HG03045 (cell line): ENCODE results near the gene SNX24.
"Not testable (repeated sequence)": the region's sequence is repeated elsewhere in the genome, so short reads cannot be mapped to it uniquely, and the experiment has no call there.

Experiments used
- ATAC-seq: cut with Tn5 transposase; IDR thresholded peaks from one replicate; pipeline ENCODE4 v1.9.1; 2021; ENCODE audit warnings: mild to moderate bottlenecking, moderate library complexity; ENCODE audit not compliant: unreplicated experiment

SNX24 gene

GRCh38 chr5:122845229-122846050 lies at the start of gene SNX24:
SNX24 (plus strand) TSS chr5:122845613; CDS start chr5:122845634, 21 bp downstream.
- peak; percentile 89 for ATAC-seq

GRCh38 chr5:122805481-122805880 lies 39.9 kb upstream of the SNX24 start:
- ATAC-seq = no peak

GRCh38 chr5:122810405-122810804 lies 35.0 kb upstream of the SNX24 start:
- no peak for ATAC-seq

GRCh38 chr5:122815218-122815767 lies 30.1 kb upstream of the SNX24 start:
- ATAC-seq = no peak

- ATAC-seq = no peak
These were observed 28.7 kb upstream of the SNX24 start for GRCh38 chr5:122816756-122817155.

- ATAC-seq = no peak
These were observed 13.4 kb upstream of the SNX24 start for GRCh38 chr5:122831984-122832383.

- no peak for ATAC-seq
These were observed 9.7 kb upstream of the SNX24 start for GRCh38 chr5:122835681-122836080.

GRCh38 chr5:122836947-122837346 lies 8.5 kb upstream of the SNX24 start:
- no peak for ATAC-seq

GRCh38 chr5:122839731-122840130 lies 5.7 kb upstream of the SNX24 start:
- ATAC-seq = no peak

- ATAC-seq = no peak
These were observed 3.3 kb upstream of the SNX24 start for GRCh38 chr5:122842016-122842580.

GRCh38 chr5:122844136-122844909 lies 1.1 kb upstream of the SNX24 start:
- ATAC-seq = peak; percentile 1

GRCh38 chr5:122844910-122845228 lies 544 bp upstream of the SNX24 start:
- peak; percentile 50 for ATAC-seq

GRCh38 chr5:122846051-122846550 lies 688 bp downstream of the SNX24 start:
- ATAC-seq = no peak

- ATAC-seq = no peak
These were observed 2.3 kb downstream of the SNX24 start for GRCh38 chr5:122847687-122848081.

GRCh38 chr5:122849771-122850170 lies 4.4 kb downstream of the SNX24 start:
- ATAC-seq = no peak

GRCh38 chr5:122857538-122857937 lies 12.1 kb downstream of the SNX24 start:
- not testable (repeated sequence) for ATAC-seq

GRCh38 chr5:122858451-122858850 lies 13.0 kb downstream of the SNX24 start:
- ATAC-seq = no peak

GRCh38 chr5:122863240-122863639 lies 17.8 kb downstream of the SNX24 start:
- no peak for ATAC-seq

- ATAC-seq = no peak
These were observed 18.3 kb downstream of the SNX24 start for GRCh38 chr5:122863721-122864120.

GRCh38 chr5:122864400-122864799 lies 19.0 kb downstream of the SNX24 start:
- no peak for ATAC-seq

- ATAC-seq = no peak
These were observed 19.4 kb downstream of the SNX24 start for GRCh38 chr5:122864842-122865241.
